Tibial nerve (tissue), 3 donors: ENCODE measurements around the gene GPAM.
"Not testable (repeated sequence)": the region's sequence is repeated elsewhere in the genome, so short reads cannot be mapped to it uniquely, and the experiment has no call there.

Experiments used
- POLR2A ChIP-seq, 2 donors: fragments of 450-650 bp; IDR thresholded peaks; one replicate each; pipeline ENCODE4 v1.6.1; 2017; ENCODE audit warnings: antibody characterized with exemption in 2 of 2, mild to moderate bottlenecking in 2 of 2, moderate library complexity in 2 of 2
- TF ChIP-seq, protein P1 (sequence below), 5 experiments: fragments of 200-600 bp in 3 of 5; fragments of 450-650 bp in 2 of 5; sonication (generic) in 3 of 5; IDR thresholded peaks; one replicate each; pipeline ENCODE4 v1.5.1; 2016 to 2019; ENCODE audit warnings: antibody characterized with exemption in 5 of 5, mild to moderate bottlenecking in 3 of 5, moderate library complexity in 2 of 5

DNA sequence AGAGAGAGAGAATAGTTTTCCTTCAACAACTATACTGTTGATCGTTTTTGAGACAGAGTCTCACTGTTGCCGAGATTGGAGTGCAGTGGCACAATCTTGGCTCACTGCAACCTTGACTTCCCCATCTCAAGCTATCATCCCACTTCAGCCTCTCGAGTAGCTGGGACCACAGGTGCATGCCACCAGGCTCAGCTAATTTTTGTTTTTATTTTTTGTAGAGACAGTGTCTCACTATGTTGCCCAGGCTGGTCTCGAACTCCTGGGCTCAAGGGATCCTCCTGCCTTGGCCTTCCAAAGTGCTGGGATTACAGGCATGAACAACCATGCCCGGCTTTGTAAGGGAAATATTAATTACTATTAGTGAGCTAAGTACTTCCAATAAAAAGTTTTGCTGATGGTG lies 16.7 kb upstream of the GPAM start:
- TF ChIP-seq, protein P1, sequence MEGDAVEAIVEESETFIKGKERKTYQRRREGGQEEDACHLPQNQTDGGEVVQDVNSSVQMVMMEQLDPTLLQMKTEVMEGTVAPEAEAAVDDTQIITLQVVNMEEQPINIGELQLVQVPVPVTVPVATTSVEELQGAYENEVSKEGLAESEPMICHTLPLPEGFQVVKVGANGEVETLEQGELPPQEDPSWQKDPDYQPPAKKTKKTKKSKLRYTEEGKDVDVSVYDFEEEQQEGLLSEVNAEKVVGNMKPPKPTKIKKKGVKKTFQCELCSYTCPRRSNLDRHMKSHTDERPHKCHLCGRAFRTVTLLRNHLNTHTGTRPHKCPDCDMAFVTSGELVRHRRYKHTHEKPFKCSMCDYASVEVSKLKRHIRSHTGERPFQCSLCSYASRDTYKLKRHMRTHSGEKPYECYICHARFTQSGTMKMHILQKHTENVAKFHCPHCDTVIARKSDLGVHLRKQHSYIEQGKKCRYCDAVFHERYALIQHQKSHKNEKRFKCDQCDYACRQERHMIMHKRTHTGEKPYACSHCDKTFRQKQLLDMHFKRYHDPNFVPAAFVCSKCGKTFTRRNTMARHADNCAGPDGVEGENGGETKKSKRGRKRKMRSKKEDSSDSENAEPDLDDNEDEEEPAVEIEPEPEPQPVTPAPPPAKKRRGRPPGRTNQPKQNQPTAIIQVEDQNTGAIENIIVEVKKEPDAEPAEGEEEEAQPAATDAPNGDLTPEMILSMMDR (IDR thresholded peaks at IDR 0.05), result not testable (repeated sequence)
- TF ChIP-seq POLR2A (IDR thresholded peaks at IDR 0.05), result not testable (repeated sequence)
